ENCODE measurements around the gene DNAJC3.

The DNAJC3 gene

DNA sequence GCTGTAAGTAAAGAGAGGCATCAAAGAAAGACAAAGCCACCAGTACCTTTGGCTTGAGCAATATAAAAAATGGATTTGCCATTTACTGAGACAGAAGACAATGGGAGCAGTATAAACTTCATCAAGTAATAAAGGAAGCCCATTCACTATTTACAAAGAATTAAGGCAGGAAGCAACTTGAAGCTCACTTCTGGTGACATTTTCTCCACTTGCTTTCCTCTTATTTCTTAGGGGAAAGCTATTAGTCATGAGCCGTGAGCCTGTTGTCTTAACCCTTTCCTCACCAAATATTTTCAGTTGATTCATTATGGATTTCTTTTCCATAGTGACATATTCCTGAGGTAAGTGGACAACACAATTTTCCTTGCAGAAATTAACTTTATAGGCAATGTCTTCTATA, 156.8 kb downstream of the DNAJC3 start:
- DNase-seq (ENCODE audit: low read depth in 2 of 3, low spot score in 1 of 3): no peak

DNA sequence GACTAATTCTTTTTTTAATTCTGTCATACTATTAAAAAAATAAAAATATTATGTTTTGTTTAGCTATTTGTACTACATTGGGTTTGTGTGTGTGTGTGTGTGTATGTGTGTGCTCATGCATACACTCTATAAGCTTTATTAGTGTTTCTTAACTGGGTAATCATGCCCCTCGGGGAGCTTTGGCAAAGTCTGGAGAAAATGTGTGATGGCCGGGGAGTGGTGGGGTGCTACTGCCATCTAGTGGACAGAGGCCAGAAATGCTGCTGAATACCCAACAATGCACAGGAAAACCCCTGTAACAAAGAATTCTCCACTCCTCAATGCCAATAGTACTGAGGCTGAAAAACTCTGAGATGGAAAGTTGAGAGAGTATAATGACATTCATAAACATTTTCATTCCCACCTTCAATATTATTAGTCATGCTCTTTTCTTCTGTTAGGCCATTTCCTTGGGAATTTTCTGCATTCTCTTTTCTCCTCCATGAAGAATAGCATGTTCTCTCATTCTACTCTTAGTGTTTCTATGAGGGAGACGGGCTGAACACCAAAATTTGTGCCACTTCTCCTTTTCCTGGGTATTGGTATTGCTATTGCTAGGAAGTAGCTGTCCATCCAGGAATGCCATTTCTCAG, 157.3 kb downstream of the DNAJC3 start:
- peak; percentile 43 to 65 (median 44) for DNase-seq (ENCODE audit: low read depth in 2 of 3, low spot score in 1 of 3)

DNA sequence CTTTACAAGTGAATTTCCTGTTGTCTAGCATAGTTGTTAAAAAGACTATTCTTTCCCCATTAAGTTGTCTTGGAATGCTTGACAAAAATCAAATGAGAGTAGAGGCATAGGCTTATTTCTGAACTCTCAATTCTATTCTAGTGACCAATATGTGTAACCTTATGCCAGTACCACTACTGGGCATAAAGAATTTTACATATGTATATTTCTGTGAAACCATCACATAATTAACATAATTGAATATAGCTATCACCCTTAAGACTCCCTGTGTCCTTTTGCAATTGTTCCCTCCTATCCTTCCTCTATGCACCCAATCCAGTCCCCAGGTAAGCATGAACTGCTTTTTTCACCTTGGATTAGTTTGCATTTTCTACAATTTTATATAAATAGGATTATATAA, 165.0 kb downstream of the DNAJC3 start:
- no peak for DNase-seq (ENCODE audit: low read depth in 2 of 3, low spot score in 1 of 3)

DNA sequence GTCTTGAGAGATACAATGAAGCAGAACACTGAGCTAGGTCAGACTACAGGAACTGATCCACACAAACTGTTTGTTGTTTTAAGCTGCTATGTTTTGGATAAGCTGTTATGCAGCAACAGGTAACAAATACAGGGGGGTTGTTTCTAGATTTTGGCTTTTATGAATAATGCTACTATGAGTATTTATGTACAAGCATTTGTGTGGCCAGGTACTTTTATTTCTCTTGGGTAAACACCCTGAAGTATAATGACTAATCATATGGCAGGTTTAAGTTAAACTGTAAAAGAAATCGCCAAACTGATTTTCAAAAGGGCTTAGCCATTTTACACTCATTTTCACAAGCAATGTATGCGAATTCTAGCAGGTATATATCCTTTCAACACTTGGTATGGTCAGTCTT, 166.0 kb downstream of the DNAJC3 start:
- DNase-seq (ENCODE audit: low read depth in 2 of 3, low spot score in 1 of 3): no peak

Measured in stimulated activated CD4-positive, alpha-beta T cell treated with anti-CD3 and anti-CD28 coated beads, Interleukin-12 subunit alpha, Interleukin-12 subunit beta, amount 100 ng/mL, for 48 hours (primary cell).